ENCODE measurements around the gene NBPF6.

DNA sequence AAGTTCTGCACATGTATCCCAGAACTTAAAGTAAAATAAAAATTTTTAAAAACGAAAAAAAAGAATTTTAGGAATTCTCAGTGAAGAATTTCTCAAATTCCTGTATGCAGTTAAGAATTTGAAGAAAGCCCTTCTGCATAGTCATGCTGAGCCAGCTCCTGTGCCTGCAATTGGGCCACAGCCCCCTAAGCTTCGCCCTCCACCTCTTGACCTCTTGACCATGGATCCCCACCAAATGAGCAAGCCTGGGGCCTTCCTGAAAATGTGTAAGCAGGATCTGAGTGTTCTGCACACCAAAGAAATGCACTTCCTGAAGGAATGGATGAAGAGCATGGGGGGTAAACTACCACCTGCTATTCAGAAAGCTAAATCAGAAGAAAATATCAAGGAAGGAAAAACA, 52.0 kb downstream of the NBPF6 start:
- TF ChIP-seq, protein P1, sequence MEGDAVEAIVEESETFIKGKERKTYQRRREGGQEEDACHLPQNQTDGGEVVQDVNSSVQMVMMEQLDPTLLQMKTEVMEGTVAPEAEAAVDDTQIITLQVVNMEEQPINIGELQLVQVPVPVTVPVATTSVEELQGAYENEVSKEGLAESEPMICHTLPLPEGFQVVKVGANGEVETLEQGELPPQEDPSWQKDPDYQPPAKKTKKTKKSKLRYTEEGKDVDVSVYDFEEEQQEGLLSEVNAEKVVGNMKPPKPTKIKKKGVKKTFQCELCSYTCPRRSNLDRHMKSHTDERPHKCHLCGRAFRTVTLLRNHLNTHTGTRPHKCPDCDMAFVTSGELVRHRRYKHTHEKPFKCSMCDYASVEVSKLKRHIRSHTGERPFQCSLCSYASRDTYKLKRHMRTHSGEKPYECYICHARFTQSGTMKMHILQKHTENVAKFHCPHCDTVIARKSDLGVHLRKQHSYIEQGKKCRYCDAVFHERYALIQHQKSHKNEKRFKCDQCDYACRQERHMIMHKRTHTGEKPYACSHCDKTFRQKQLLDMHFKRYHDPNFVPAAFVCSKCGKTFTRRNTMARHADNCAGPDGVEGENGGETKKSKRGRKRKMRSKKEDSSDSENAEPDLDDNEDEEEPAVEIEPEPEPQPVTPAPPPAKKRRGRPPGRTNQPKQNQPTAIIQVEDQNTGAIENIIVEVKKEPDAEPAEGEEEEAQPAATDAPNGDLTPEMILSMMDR (IDR thresholded peaks at IDR 0.05) = no peak
- no peak for TF ChIP-seq EP300 (IDR thresholded peaks at IDR 0.05)

All from sigmoid colon (tissue), 4 donors.